Lung (tissue), 12 donors: Measurements from ENCODE around the gene ATL2. TPM values are rescaled to one million over a fixed set of nuclear protein-coding genes. Genes with fewer than 3 reads are reported as not detected.

Experiments used
- ATAC-seq: fragments of 200-7000 bp; cut with Tn5 transposase; one replicate; pipeline ENCODE4 v1.9.1; 2020; ENCODE audit warnings: moderate number of reproducible peaks; ENCODE audit not compliant: insufficient read depth, low FRiP score
- DNase-seq, 3 donors: peaks; one replicate each; pipeline ENCODE4 v3.0.0-alpha.2; 2013 to 2017
- H3K27ac ChIP-seq, 2 donors: one replicate each; pipeline ENCODE4 v1.5.1; 2013; ENCODE audit warnings: mild to moderate bottlenecking in 2 of 2, moderate library complexity in 2 of 2, control low read depth in 1 of 2, inconsistent platforms in 1 of 2, low read depth in 1 of 2, low read length in 1 of 2
- H3K27me3 ChIP-seq, 3 donors: one replicate each; pipeline ENCODE4 v1.5.1; 2013; ENCODE audit warnings: low read length in 2 of 3; ENCODE audit not compliant: control insufficient read depth in 3 of 3, insufficient read depth in 3 of 3
- H3K36me3 ChIP-seq, 4 donors: one replicate each; pipeline ENCODE4 v1.5.1; 2013; ENCODE audit warnings: low read length in 4 of 4, mild to moderate bottlenecking in 1 of 4, moderate library complexity in 1 of 4; ENCODE audit not compliant: control insufficient read depth in 4 of 4, insufficient read depth in 4 of 4
- H3K4me1 ChIP-seq, 5 donors: one replicate each; pipeline ENCODE4 v1.5.1; 2013; ENCODE audit warnings: low read length in 5 of 5, mild to moderate bottlenecking in 2 of 5, moderate library complexity in 1 of 5; ENCODE audit not compliant: control insufficient read depth in 5 of 5, insufficient read depth in 5 of 5
- H3K4me3 ChIP-seq: one replicate; pipeline ENCODE4 v1.5.1; 2013; ENCODE audit warnings: mild to moderate bottlenecking, control low read depth, moderate library complexity
- H3K9ac ChIP-seq, 2 donors: one replicate each; pipeline ENCODE4 v1.5.1; 2013; ENCODE audit warnings: low read length in 2 of 2, control low read depth in 1 of 2; ENCODE audit not compliant: insufficient read depth in 1 of 2
- H3K9me3 ChIP-seq, 4 donors: one replicate each; pipeline ENCODE4 v1.5.1; 2013; ENCODE audit warnings: low read length in 3 of 4, mild to moderate bottlenecking in 1 of 4, moderate library complexity in 1 of 4; ENCODE audit not compliant: control insufficient read depth in 4 of 4, insufficient read depth in 3 of 4
- CTCF ChIP-seq: IDR thresholded peaks from 2 replicates; pipeline ENCODE4 v1.5.1; 2012; ENCODE audit warnings: mild to moderate bottlenecking; ENCODE audit errors: control extremely low read depth, extremely low read depth
- WGBS, 2 donors: extraction: QIAGEN DNeasy Blood & Tissue Kit; methylation state at CpG; one replicate each; pipeline ENCODE4 v1.1.7; 2013; 5-methylcytosine and 5-hydroxymethylcytosine counted together
- polyA plus RNA-seq, 2 donors: library from polyadenylated mRNA; stranded (reverse); fragments of 200-250 nt; gene quantifications; one replicate each; pipeline ENCODE4 v1.2.1, GENCODE V29; 2013
- total RNA-seq, 2 donors: library from RNA; depleted of rRNA in 1 of 2; stranded (reverse); fragments of >200 nt in 1 of 2; gene quantifications; one replicate each; pipeline ENCODE4 v1.2.1, GENCODE V29; 2014 to 2021
- donor health status: control.
- donor health status: control.
- donor health status: Bipolar disorder and iron deficiency.
- donor health status: healthy.
- donor health status: DM: yes; HTN: yes; CAD: no.

ATL2 gene
- total and polyA plus RNA-seq, 4 donors: 23.4 to 171 (median 40.2) TPM

GRCh38 chr2:38380397-38381130, 3.5 kb upstream of the ATL2 start:
- H3K4me3 ChIP-seq: no peak overlapping the region
- no peaks in the 10 kb centered on the region for H3K9me3 ChIP-seq
- TF ChIP-seq CTCF: no peak
- no peaks in the 10 kb centered on the region for H3K36me3 ChIP-seq
- H3K27me3 ChIP-seq: no peaks in the 10 kb centered on the region
- peak overlapping the region in 1 of 2 donors; percentile 6 for H3K27ac ChIP-seq
- no peak overlapping the region for H3K9ac ChIP-seq
- 22 to 51% methylated on average over 10 of the region's 10 CpGs for WGBS, 2 donors
- H3K4me1 ChIP-seq: peaks cover 0 to 36% (median 13%) of the 10 kb centered on the region in 5 donors
- peak in 2 of 3 donors; percentile 11 to 25 for DNase-seq
- ATAC-seq: no peak

- H3K9me3 ChIP-seq: no peaks in the 10 kb centered on the region
- ATAC-seq (peak; percentile 77), DNase-seq (peak; percentile 76 to 85 (median 81))
- H3K4me3 ChIP-seq: peak overlapping the region; percentile 95
- H3K36me3 ChIP-seq: no peaks in the 10 kb centered on the region
- H3K4me1 ChIP-seq: peaks cover 2 to 28% (median 8%) of the 10 kb centered on the region in 5 donors
- H3K27ac ChIP-seq: peak overlapping the region; percentile 98 to 100
- H3K27me3 ChIP-seq: no peaks in the 10 kb centered on the region
- peak; percentile 14 for TF ChIP-seq CTCF
- peak overlapping the region; percentile 86 to 96 for H3K9ac ChIP-seq
- 0 to 1% methylated on average over 42 to 80 of the region's 80 CpGs for WGBS, 2 donors
Measured at GRCh38 chr2:38376346-38377049, 575 bp downstream of the ATL2 start.

GRCh38 chr2:38375696-38376345, 1.3 kb downstream of the ATL2 start:
- TF ChIP-seq CTCF: no peak
- peaks cover 2 to 28% (median 8%) of the 10 kb centered on the region in 5 donors for H3K4me1 ChIP-seq
- WGBS, 2 donors: 11 to 21% methylated on average over 19 of the region's 19 CpGs
- H3K36me3 ChIP-seq: no peaks in the 10 kb centered on the region
- H3K27me3 ChIP-seq: no peaks in the 10 kb centered on the region
- peak overlapping the region; percentile 98 to 100 for H3K27ac ChIP-seq
- H3K9ac ChIP-seq: peak overlapping the region; percentile 86 to 96
- DNase-seq (peak in 2 of 3 donors; percentile 67 to 69), ATAC-seq (peak; percentile 19)
- no peaks in the 10 kb centered on the region for H3K9me3 ChIP-seq
- H3K4me3 ChIP-seq: peak overlapping the region; percentile 95
